ENCODE results near the gene SEC61B. TPM values are rescaled to one million over a fixed set of nuclear protein-coding genes. Genes with fewer than 3 reads are reported as not detected.
"Not testable (repeated sequence)": the region's sequence is repeated elsewhere in the genome, so short reads cannot be mapped to it uniquely, and the experiment has no call there.

The SEC61B gene
- total RNA-seq, 1 experiment from 2014 or later = 107 TPM

- no peak for DNase-seq (ENCODE audit: low read depth)
These were observed 31.3 kb upstream of the SEC61B start for GRCh38 chr9:99190597-99191283.

DNA sequence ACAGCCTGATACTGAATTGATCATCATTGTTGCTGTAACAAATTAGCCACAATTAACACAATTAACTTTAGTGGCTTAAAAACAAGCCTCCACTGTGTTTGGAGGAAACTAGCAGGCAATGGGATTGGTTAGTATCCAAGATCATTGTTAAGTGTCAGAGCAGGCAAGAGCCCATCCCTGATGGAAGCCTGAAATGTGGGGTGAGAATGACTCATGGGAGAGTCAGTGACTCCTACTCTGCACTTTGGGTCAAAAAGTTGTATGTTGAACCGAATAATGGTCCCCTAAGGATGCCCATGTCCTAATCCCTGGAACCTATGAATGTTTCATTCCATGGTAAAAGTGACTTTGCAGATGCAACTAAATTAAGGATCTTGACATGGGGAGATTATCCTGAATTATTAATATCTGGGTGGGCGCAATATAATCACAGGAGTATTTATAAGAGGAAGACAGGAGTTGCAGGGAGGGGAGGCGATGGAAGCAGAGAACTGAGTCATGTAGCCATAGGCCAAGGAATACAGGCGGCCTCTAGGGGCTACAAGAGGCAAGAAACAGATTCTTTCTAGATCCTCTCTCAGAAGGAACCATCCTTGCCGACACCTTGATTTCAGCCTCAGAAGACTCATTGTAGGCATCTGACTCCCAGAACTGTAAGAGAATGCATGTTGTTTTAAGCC, 29.2 kb upstream of the SEC61B start:
- peak; percentile 47 for DNase-seq (ENCODE audit: low read depth)

GRCh38 chr9:99193466-99193821, 28.6 kb upstream of the SEC61B start:
- no peak for DNase-seq (ENCODE audit: low read depth)

DNA sequence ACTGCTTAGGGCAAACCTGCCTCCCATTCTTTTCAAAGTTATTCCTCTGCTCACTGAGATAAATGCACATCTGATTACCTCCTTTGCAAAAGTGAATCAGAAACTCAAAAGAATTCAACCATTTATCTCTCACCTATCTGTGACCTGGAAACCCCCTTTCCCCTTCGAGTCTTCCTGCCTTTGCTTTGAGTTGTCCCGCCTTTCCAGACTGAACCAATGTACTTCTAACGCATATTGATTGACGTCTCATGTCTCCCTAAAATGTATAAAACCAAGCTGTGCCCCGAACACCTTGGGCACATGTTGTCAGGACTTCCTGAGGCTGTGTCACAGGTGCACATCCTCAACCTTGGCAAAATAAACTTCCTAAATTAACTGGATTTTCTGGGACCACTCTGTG, 25.6 kb upstream of the SEC61B start:
- DNase-seq (ENCODE audit: low read depth) = not testable (repeated sequence)

- no peak for DNase-seq (ENCODE audit: low read depth)
These were observed 24.9 kb upstream of the SEC61B start for GRCh38 chr9:99197124-99197630.

GRCh38 chr9:99197987-99198386, 24.1 kb upstream of the SEC61B start:
- no peak for DNase-seq (ENCODE audit: low read depth)

DNA sequence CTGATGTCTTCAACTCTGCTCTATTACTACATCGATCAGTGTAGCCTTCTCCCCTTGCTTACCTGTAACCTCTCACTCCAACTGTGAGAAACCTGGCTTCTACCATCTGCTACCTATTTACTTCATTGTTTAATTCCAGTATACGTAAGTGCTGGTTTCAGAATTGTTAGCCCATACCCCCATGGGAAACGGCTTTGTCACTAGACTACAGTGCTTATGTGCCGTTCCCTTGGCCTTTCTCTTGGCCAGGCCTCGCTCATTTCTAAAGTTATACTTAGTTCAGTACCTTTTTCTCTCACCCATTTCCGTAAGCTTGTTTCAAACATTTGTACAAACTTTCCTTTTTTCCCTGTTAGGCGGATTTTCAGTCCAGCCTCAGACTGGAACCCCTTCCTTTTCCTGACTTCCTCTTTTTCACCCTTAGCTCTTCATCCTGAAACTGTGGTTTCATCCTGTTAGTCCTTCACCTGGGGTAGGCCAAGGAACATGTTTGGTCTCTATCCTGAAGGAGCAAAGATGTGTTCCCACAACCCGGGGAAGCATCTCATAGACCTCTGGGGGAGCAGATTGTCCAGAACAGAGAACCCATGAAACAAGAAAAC, 22.0 kb upstream of the SEC61B start:
- DNase-seq (ENCODE audit: low read depth) = no peak

GRCh38 chr9:99201603-99202002, 20.5 kb upstream of the SEC61B start:
- DNase-seq (ENCODE audit: low read depth) = no peak

DNA sequence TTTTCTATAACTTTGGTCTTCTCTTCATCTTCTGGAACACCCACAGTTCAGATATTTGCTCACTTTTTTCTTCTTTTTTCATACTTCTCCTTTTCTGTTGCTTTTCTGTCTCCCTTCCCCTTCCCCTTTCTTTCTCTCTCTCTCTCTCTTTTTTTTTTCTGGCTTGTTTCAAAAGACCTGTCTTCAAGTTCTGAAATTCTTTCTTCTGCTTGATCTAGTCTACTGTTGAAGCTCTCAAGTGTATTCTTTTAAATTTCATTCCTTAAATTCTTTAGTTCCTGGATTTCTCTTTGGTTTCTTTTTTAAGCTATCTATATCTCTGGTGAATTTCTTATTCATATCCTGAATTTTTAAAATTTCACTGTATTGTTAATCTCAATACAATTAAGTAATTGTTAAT, 11.5 kb upstream of the SEC61B start:
- no peak for DNase-seq (ENCODE audit: low read depth)

DNA sequence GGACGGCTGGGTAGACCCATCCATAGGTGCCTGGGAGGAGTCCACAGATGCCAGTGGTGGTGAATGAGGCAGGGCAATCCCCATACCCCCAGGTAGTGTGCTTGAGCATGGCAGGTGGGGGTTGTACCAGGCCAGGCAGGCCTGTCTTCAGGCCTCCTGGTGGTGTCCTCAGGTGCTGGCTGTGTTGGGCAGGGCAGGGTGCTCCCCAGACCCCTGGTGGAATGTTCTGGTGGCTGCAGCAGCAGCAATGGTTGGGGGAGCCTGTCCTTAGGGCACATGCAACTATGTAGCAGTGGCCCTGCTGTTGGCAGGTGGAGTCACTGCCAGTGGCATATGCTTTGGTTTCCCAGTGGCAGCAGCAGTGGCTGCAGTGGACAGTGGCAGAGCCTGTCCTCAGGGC, 10.3 kb upstream of the SEC61B start:
- DNase-seq (ENCODE audit: low read depth) = no peak

GRCh38 chr9:99213197-99213596, 8.9 kb upstream of the SEC61B start:
- no peak for DNase-seq (ENCODE audit: low read depth)

DNA sequence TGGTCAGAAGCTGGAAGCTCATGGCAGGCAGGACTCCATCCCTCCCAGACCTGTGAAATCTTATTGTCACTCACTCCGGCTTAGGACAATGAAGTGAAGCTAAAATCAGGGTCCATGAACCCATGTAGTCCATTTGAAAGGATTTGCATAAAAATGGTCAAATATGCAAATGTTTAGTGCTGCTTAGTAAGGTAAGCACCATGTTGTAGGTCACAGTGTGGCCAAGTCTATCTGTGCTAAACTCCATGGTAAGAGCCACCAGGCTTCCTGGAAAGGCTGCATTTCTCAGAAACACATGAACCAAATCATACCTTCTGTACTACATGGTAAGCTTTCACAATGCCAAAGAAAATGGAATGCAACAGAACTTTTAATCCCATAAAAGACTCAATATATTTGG, 6.0 kb upstream of the SEC61B start:
- no peak for DNase-seq (ENCODE audit: low read depth)

- DNase-seq (ENCODE audit: low read depth) = no peak
These were observed 2.1 kb upstream of the SEC61B start for GRCh38 chr9:99220011-99220410.

DNA sequence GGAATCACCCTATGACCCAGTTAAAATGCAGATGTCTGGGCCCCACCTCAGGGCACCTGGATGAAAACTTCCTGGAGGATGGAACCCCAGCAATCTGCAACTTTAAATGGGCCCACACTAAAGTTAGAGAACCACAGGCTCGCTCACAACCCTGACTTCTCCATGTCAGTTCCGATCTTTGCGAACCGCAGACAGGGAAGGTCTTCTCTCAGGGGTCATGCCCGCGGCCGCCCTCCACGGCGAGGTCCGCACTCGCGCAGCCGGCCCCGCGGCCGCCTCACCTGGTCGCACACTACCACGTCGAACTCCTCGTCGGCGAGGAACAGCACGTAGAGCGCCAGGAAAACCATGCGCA, 839 bp upstream of the SEC61B start:
- no peak for DNase-seq (ENCODE audit: low read depth)

DNA sequence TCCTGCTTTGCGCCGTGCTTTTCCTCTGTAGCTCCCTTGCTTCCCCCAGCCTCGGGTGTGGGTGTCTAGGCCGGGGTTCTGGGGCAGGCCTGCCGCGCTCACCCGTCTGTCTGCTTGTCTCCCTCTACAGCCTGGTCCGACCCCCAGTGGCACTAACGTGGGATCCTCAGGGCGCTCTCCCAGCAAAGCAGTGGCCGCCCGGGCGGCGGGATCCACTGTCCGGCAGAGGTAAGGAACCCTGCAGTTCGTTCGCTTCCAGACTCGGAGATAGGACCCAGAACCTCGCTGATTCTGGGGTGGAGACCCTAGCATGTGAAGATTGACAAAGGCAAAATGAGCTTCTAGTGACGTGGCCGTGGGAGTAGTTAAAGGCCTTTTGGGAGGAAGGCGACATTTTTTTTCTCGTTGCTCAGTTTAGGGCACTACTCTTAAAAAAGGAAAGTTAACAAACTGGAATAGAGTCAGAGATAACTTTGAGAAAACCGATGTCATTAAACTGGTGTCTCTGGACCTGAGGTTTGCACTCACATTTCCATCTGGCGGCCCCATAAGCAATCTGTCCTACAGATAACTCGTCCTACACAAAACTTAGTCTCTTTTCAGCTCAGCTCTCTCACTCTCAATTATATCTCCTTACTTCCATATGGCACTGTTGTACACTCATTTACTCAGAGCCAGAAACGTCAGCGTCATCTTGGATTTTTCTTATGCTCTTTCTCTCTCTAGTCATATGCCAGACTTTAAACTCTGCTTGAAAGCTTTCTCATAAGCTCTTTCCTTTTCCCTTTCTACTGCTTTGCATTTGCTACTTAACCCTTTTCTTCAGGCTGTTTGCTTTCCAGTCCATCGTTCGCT, 561 bp downstream of the SEC61B start:
- no peak for DNase-seq (ENCODE audit: low read depth)

DNA sequence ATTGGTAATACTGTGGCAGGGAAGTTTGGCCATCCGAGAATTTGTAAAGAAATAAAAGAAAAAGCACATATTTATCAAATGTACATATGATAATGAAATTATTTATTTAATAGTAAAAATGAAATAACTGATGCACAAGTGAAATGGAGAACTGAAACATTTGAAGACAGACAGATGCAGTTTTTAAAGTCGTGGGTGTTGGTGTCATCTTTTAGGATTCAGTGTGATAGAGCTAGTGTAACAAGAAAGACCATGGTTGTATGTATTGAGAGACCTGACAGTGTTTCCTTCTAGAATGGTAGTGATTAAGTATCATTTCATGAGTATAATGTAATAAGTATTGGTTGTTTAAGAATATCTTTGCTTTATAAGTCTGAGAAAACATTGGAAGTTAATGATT, 2.4 kb downstream of the SEC61B start:
- DNase-seq (ENCODE audit: low read depth) = no peak

DNA sequence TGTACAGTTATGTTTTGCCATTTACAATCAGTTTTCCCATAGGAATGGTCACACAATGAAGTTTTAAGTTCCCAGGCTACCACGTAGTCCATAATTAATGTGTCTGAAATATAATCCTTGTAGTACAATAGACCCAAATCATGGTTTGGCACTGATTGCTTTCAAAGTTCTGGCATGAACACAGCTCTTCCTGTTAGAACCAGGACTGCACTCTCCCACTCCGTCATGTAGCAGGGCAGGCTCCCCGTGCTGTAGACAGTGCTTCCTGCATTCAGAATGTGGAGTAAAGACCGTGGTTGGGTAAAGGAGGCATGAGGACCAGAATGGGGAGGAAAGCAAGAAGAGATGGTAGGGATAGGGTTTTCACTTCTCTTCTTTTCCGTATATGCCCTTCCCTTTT, 4.0 kb downstream of the SEC61B start:
- no peak for DNase-seq (ENCODE audit: low read depth)

DNA sequence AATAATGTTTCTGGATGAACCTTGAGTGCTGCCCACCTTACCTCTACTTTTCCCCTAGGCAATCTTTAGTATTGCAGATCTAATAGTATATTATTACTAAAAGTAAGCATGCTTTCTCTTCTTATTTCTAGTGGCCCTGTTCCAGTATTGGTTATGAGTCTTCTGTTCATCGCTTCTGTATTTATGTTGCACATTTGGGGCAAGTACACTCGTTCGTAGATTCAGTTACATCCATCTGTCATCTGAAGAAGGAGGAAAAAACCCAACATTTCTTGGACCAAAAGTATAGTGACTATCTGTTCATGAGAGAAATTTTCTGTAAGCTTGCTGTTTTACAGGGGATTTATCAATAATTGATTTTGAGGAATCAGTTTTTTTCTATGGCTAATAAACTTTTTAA, 8.1 kb downstream of the SEC61B start:
- DNase-seq (ENCODE audit: low read depth) = no peak

GRCh38 chr9:99231711-99232110, 9.6 kb downstream of the SEC61B start:
- peak; percentile 6 for DNase-seq (ENCODE audit: low read depth)

DNA sequence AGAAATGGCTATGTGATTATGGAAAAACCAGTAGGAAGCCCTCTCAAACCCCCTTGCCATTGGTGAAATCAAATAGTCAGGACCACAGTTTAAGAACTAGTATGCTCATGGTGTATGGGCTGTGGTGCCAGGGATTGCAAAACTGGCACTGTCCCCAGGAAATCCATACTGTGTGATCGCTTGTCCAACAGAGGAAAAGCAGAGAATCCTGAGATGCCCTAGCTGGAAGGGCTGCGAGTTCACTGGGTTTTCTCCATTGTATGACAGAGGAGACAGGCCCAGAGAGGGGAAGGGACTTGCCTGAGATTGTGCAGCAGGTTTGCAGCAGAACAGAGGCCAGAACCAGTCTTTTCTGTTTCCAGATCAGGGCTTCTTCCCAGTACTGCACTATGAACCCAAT, 12.5 kb downstream of the SEC61B start:
- DNase-seq (ENCODE audit: low read depth) = no peak

DNA sequence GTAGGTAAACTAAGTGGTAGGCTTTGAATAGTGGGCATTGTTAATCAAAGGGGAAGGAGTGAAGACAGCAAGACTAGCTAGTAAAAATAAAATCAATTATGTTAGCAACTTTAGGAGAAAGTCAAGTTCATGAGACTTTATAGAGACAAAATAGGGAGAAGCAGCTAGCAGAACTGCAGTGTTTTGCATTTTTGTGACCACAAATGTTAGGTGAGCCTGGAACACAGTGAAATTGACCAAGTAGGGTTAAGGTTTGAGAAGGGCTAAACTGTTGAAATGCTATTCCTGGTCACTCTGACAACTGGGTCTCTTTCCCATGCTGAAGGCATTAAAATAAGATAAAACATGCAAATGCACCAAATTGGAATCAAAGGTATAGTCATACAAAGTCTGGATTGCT, 13.0 kb downstream of the SEC61B start:
- DNase-seq (ENCODE audit: low read depth) = no peak
